C1 segment of cervical spinal cord (tissue), 14 donors: Measurements from ENCODE around the gene CREB5.
A peak's percentile ranks its signal among the peaks of the same experiment; 100 is the strongest.

Experiments
- DNase-seq, 14 donors: peaks; one replicate each; lab custom pipeline; 2025; lab: John Stamatoyannopoulos, UW

The CREB5 gene

DNA sequence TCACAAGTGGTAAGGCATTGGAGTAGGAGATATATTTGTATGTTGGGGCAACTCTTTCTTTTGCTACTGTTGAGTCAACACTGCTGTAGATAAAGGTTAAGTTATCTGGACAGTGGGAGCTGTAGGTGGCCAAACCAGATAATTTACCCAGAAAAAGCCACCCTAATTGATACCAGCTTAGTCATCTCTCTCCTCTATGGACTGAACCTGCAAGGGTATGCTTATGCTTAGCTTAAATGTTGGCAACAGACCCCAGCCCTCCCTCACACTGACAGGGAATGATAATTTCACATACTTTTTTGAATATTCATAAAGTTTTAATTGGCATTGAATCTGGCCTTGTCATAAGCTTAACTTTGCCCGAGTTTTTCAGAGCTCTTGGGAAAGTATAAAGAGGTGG is 66.3 kb downstream of the CREB5 start:
- no peak for DNase-seq

DNA sequence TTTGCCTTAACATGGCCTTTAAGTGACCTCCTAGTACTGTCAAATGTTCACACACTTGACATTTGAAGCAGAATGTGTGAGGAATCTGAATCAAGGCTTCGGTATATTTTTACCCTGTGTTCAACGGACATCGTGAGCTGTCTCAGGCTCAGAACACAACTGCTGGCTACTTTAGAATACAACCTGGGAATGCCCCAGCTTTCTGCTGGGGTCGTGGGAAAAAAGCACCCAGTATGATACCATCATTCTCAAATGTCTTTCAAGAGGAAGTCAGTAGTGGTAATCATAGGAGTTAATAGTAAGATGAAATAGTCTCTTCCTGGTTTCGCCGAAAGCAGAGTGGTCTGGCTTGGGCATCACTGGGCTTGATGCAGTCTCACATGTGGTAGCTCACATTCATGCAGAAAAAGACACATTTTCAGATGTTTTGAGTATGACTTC is 67.2 kb downstream of the CREB5 start:
- no peak for DNase-seq

DNA sequence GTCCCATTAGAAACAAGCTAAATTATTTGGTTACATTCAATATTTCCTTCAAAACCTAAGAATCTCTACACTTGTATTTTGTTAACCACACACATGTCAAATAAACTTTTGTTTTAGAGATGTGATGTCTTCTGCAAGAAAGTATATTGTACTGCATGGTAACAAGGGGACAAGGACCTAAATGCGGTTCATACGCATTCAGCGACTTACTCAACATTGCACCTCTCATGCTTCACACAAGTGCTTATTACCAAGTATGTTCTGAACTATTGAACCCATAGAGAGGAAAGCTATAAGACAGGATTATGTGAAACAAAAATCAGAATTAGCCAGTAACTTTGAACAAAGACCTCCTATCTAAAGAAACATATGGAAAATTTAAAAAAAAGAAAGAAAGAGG is 68.3 kb downstream of the CREB5 start:
- DNase-seq: no peak

DNA sequence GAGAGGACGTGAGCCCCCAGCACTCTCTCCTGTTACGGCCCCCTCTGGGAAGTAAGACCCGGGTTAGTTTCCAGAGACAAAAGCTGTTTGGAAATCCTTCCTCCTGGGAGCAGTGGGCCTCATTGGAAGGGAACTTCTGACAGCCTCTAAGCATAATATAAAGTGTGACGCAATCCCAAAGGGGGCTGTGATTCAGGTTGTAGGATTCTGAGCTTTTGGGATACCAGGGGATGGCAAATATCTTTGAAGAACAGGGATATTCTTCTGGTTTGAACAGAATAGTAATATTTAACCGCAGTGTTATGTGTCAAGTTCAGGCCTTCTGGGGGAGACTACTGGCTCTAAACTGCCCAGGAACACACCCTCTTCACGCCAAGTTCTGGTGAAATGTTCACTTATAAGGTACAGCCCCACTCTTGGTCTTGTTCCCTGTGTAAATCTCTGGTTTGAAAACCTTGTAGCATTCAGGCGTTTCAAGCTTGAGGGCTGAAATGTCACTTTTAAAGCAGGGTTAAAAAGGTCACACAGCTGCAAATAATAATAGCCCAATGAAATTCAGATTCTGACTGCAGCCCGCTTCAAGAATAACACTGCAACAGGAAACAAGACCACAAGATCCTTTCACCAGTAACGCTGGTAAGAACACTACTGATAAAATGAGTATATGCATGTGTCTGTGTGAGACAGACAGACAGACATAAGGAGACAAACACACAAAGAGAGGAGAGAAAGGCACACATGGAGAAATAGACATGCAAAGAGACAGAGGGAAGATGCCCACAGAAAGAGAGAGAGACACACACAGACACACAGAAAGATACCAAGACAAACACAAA is 69.0 kb downstream of the CREB5 start:
- DNase-seq: no peak

DNA sequence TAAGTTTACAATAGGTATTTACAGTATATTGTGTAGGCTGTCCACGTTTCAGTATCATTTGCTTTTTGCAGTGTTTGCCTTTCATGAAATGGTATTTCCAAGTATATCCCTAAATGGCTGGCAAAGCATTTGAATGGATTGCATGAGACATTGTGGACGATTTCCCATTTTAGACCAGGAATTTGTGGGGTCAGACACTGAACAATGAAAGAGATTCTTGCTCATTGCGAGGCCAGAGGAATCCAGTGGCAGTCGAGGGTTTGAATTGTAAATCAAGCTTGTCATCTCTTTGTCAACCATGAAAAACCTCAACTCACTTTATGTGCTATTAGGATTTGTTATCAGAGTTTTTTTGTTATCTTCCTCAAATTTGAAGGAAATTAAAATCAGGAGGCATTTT is 70.8 kb downstream of the CREB5 start:
- DNase-seq: no peak

DNA sequence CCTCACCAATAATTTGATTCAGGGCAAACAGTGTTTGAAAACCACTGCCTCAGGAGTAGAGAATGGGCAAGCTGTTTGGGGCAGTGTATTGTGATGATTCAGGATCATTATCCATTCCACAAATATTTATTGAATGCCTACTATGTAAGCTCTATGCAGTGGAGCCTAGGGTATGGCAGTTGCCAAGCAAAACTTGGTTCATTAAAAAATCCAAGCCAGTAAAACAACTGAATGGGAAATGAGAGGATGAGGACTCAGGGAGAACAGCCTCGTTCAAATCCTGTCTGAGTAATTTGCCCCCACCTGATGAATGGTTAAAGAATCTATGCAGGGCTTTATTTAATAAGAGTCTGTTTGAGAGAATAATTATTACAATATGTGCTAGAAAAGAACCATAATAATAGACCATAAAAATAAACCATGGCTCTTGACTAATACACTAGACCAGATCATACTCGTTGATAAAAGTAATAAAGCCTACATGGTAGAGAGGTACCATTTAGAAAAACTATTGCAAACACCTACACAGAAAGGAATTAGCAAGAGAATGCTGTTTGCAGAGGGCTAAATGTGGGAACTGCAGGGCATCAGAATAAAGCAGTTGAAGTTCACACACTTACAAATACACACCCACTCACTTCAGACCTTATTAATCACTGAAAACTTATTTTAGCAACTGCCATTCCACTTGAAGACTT is 71.7 kb downstream of the CREB5 start:
- no peak for DNase-seq

DNA sequence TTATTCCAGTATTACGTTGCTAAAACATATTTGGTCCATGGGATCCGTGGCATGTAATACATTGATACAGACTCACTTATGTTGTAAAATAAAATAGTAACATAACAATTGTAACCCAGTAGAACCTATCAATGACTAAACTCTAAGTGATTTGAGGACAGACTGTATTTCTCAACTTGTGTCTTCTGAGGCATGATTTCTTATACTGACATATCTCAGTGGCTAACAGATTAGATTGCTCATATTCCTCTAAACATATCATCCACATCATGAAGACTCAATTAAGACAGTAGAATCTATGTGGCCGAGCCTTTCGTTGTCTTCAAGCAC is 72.3 kb downstream of the CREB5 start:
- DNase-seq: no peak

DNA sequence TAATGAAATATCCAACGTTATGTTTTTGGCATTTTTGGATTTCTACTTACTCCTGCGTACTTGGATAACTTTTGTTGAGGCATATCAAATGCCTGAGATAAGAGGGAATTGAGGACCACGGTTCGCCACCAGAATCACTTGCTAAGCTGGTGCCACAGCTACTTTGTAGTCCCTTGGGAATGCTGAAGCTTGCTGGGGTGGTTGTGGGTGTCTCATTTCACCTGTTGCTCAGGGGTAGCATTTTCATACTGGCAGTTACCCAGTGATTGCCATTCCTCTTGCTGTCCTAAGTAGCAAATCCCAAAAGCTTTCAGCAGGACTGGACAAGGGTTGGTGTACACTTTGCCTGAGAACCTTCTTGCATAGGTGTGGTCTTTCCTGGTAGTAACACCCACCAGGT is 75.2 kb downstream of the CREB5 start:
- no peak for DNase-seq

DNA sequence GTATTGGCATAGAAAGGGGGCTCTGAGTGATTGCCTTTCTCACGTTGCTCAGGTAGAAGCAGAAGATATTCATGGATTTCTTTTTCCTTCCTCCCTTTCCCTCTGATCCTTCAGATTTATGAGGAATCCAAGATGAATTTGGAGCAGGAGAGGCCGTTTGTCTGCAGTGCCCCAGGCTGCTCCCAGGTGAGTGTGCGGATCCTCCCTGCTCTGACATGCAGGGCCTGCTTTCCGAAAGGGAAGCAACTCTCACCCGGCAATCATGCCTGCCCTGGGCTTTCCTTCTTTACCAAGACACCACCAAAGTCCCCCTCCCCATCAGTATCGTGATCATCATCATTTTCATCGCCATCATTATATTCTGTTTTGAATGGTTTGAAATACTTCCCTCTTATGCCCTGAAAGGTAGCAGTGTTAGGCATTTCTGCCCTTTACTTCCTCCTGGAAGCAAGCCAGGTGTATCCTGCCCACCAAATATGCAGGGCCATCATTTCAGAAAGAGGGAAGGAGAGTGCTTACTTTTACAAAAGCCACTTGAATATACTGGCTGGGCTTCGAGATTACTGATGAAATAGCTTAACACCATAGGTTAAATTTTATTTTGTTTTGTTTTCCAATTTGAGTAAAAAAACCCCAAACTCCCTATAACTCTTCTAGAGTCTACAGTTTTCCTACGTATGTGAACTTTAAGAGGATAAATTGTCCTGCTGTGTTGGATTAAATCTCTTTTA is 75.9 kb downstream of the CREB5 start:
- DNase-seq: no peak

DNA sequence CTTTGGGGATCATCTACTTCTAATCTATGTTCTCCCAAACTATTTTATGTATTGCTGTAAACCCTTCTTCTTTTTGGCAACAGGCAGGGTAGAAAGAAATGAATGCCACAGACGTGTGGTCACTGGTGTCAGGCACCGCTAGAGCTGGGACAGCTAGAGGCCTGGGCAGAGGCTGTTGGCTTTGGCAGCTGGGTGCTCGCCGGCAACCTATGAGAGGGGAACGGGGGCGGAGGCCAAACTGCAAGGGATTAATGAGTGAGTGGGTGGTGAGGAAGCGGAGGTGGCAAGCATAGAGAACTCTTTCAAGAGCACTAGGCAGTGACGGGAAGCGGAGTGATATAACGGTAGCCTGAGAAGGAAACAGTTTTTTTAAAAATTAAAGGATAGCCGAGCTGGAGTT is 78.5 kb downstream of the CREB5 start:
- DNase-seq: no peak

DNA sequence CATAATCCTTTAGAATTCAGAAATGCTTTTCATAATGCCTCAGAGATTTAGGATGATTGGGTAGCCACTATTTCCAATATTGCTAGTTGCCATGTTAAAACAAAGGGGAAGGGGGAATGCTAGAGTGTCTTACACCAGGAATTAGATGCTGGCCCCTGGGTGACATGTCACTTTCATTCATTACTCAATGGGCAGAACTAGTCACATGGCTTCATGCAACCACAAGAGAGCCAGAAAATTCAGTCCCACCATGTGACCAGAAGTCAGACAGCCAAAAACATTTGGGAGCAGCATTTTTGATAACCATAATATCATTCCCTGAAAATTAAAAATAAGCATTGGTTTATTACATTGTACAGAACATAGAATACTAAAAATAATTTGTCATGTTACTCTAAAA is 81.2 kb downstream of the CREB5 start:
- DNase-seq: no peak

DNA sequence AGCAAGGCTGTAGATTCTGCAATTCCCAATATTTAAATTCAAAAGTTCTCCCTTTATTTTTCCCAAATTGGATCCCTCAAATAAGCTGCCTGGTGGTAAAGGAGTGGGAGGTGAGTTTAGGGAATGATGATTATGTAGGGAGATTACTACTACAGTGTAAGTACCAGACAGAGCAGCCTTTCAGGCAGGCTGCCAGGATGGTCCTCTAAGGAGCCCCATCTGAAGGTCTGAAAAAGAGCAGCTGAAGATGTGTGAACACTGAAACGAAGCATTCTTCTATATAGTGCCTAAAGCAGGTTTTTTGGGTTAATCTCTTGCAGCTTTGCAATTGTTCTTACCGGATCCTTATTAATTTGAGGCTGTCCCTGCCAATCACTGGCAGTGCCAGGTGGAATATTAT is 84.7 kb downstream of the CREB5 start:
- DNase-seq: no peak

DNA sequence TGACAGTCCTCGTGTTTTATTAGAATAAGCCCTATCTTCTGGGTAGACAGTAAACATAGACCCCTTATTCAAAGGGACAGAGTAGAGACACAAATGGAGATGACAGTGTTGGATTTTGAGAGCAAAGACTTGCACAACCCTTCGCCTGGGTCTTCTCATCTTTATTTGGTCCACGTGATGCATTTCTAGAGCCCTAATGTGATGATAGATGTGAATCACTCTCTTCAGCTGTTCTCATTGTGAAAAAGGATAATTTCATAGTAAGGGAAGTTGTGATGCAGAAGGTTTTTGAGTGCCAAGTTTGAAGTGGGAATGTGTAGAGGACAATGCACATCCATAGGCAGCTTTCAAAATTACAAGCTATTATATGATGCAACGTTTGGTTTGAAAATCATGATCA is 86.3 kb downstream of the CREB5 start:
- DNase-seq: no peak

DNA sequence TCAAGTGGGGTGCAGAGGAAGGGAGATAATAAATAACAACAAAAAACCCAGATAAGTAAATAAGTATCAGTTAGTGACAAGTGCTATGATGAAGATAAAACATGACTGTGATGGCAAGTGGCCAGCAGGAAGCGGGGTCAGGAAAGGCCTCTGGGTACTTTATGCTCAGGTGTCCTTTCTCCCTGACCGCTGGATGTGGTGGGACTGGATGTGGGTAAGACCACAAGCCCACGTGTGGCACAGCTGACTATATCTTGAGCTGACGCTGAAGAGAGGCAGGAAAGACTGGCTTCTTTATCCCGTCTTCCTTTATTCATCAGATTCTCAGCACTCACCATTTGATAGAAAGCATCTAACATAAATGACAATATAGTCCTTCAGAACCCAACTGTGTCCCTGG is 87.8 kb downstream of the CREB5 start:
- no peak for DNase-seq

DNA sequence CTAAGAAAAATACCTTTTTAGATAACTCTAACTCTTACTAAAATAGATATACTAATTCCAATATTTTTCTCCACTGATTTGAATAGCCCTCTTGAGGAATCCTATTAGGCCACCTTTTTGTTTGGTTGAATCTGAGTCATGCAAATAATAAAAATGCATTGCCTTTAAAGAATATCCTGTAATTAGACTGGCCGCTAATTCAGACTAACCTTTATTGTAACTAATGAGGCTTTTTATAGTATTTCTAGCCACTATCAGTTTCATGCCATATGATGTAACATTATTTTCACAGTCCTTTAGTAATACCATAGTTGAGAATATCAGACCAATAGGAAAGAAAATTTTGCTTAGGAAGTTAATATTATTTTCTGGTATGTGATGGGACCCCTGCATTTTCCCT is 90.1 kb downstream of the CREB5 start:
- no peak for DNase-seq

DNA sequence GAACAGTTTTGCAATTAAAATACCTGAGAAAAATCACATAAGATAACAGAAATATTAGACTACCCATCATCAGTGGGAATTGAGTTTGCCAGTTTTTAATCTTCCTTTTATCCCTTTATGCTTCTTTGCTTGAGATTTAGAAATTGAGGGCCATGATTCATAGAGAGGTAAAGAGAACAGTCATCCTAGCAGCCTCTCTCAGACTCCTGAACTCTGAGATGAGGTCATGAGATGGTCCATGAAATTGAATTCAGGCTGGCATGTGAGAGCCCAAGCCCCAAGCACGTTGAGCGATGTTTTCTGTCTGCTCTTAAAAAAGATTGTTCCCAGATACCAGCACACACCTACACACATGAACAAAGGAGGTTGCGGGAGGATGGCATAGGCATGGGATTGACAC is 91.1 kb downstream of the CREB5 start:
- DNase-seq: no peak

DNA sequence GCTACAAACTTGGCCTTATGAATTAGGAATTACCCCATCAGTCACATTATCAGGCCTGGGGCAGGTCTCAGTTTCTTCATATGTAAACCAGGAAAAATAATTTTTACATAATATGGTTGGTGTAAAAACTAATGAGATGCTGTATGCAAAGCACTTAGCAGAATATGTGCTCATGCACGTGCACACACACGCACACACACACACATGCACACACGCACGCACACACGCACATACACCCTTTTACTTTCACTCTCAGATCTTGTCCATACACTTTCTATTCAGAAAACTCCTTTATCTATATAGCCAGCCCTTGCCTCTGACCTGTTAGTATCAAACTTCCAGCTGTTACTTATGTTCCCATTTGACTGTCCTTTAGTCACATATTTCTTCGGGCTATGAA is 92.7 kb downstream of the CREB5 start:
- DNase-seq: no peak

DNA sequence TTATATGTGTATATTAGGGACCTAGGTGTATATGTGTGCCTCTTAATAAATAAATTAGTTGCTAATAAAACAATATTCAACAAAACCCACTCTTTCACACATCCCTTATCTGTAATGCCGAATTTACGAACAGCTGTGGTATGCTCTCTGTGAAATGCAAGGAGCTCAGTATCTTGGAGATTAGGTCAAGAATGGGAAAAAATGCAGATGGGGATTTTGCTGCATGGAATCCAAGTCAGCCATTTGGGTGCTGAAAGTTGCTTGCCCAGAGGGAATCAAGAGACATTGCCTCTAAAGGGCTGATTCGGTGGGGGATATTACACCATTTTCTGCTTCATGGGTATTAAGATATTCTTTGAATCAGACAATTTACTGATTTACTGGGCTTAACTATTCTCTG is 93.5 kb downstream of the CREB5 start:
- no peak for DNase-seq

DNA sequence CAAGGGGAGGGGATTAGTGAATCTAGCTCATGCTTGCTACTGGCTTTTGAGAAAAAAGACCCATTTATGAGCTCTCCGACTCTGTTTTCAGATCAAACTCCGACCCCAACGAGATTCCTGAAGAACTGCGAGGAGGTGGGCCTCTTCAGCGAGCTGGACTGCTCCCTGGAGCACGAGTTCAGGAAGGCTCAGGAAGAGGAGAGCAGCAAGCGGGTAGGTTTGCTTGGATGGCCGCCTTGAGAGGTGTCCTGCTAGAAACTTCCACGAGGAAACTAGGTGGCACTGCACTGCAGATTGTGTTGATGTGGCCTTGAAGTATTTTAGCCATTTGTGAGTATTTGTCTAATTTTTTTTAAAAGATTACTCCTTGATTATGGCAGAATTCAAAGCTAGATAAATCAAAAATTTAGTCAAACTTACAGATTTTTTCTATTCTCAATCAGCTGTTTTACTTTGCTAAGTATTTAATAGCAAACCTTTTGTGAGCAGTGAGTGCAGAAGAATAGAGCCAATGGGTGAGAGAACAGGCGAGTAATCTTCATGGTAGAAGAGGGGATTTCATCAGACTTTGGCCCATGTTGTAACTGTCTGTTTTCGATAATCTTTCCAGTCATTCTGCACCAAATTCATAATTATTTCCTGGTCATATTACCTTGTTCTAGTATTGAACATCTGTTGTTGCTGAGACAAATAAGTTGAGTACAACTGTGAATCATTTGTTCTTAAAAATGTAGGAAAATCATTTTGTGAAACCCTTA is 95.4 kb downstream of the CREB5 start:
- no peak for DNase-seq

DNA sequence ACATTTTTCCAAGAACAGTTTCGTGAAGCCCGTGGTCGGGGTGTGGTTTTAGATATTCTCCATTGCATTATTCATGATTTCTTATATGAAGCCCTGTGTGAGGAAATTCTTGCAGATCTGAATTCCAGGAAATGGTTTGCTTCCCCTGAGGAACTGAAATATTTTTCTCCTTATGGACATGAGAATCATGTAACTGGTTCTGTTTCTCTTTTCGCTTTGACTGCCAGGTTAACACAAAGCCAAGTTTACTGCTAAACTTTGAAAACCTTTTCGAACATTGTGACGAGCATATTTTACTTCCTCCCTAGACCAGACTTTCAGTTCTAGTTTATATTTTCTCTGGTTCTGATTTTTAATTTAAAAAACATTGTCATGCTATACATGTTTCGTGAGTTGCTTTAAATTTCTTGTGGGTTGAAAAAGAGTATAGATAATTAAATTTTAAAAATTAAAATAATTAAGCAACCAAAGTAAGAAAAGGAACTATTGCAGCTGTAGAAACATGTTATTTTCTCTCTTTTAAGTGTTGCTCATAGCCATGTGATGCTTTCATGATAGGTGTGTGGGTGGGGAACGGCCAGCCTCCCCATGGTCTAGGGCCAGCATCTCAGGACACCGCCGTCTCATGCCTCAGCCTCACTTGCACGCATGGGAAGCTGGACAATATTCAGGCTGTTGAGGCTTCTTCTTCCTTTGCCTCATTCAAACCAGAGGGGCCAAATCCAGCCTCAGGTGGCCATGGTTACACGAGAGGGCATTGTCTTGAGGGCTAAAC is 97.1 kb downstream of the CREB5 start:
- peak in 3 of 14 donors; percentile 6 to 22 (median 15) for DNase-seq

DNA sequence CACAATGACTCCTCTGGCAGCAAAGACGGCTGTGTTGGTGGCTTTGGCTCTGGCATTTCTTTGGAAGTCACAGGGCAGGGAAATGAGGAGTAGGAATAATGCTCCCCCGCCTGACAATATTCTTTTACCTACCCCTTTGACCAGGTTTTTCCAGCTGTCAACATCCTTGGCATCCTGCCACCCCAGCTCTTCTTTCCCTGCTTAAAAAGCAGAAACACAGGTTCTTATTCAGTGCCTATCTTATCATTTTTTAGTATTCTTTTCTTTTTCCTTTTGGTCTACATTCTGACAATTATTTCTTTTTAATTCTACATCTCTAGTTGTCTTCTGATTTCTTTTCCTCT is 97.7 kb downstream of the CREB5 start:
- DNase-seq: no peak
